HG02970 (cell line): Measurements from ENCODE around the gene SATB2.

Source experiments
- ATAC-seq: cut with Tn5 transposase; IDR thresholded peaks from one replicate; pipeline ENCODE4 v1.9.1; 2021; ENCODE audit warnings: mild to moderate bottlenecking, moderate library complexity, moderate number of reproducible peaks; ENCODE audit not compliant: unreplicated experiment, low FRiP score

The SATB2 gene

DNA sequence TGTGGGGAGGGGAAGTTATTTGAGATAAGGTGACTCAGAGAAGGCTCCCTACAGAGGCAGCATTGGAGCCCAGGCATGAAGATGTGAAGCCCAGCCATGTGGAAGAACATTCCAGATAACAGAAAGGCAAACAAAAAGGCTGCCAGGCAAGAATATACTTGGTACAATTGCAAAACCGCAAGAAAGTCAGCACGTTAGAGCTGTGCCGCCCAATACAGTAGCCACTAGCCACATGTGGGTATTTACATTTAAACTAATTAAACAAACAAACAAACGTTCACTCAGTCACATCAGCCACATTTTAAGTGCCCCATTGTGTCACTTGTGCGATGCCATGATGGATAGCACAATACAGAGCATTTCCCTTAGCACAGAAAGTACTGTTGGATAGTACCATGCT is 179.6 kb downstream of the SATB2 start:
- ATAC-seq, result no peak

- ATAC-seq, result no peak
These were observed 184.7 kb downstream of the SATB2 start for GRCh38 chr2:199273042-199273511.

- ATAC-seq, result no peak
These were observed 195.8 kb downstream of the SATB2 start for GRCh38 chr2:199261936-199262335.

GRCh38 chr2:199261239-199261638 is 196.5 kb downstream of the SATB2 start:
- ATAC-seq, result no peak

DNA sequence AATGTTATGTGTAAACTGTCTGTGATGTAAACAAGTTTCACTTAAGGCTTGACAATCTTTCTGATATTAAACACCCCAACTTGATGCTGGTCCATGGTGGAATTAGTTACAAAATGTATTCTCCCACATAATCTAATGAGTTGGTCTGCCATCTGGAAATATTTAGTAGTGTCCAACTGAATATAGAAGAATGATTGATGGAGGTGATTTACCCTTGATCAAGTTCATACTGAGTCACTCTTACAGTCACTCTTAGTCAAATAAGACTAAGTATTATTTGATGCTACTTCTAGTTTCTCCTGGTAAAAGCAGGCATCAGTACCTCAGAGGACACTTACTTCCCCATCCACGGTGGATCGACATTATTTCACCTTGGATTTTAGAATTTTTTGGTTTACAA is 198.1 kb downstream of the SATB2 start:
- ATAC-seq, result no peak

- no peak for ATAC-seq
These were observed 199.4 kb downstream of the SATB2 start for GRCh38 chr2:199258291-199258690.

DNA sequence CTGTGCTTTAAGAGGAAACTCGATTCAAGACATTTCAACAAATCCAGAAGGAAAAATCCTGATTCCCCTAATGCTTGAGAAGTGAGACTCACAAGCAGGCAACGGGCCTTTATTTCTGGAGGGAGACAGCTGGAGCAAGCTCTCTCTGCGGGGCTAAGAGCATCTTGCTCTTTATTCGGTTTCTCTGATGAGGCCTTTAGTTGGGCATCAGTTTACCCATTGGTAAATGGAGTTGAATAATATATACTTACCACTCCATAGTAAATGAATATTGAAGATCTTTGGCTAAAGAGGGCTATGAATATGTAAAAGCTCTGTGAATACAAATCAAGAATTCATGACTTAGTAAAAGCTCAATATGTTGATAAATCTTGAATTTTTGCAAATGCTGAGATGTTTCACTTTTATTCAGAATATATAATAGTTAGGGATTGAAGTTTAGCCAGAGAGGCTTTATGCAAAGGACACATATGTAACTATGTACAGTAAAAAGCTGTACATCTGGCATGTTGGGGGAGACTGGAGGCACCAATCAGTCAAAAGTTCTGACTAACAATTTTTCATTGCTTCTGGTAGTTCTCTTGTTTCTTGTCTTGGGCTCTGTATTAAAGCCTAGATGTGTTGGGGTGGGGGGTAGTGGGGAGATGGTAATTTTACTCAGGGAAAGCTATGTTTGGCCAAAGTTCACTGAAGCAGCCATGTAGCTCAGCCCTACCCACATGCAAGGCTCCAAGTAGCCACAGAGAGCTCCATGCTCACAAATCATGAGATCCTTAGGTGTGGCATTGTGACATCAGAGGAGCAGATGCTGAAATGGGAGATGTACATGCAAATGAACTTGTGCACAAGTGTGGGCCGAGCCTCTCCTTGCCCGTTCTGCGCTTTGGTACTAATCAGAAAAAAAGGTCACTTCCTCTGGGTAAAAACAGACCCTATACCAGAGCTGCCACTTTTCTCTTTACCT is 200.2 kb downstream of the SATB2 start:
- no peak for ATAC-seq

- no peak for ATAC-seq
These were observed 227.6 kb downstream of the SATB2 start for GRCh38 chr2:199230091-199230490.

GRCh38 chr2:199228887-199229819 is 228.6 kb downstream of the SATB2 start:
- ATAC-seq, result no peak

DNA sequence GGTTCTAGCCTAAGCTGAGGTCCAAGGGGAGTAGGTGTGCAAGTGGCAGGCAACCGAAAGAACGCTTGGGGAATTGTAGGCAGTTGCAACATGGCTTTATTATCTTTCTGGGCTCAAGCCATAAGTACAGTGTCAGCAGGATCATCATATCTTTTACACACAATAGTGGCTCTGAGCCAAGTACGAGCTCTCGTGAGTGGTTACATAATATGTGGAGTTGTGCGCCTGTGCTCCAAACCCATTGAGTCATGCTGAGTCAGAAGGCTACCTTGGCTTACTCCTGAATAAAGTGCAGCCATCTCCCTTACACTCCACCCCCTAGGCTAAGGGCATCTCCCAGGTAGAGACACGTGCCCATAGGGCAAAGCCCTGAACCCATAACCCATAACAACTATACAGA is 233.9 kb downstream of the SATB2 start:
- no peak for ATAC-seq

DNA sequence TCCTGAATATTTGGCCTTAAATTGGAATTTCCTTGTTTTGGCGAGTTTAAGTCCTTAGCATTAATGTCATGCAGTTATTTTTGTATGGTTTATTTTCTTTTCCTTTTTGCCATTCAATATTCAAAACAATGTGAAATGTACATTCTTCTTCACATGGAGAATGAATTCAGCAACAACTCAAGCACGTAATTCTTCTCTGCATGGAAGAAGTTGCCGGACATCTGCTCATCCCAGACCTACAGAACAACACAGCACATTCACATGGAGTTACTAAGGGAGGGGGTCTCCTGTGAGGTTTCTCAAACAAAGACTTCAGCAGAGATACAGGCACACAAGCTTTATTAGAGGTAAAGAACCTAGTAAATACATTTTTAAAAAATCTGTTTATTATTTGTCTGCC is 236.8 kb downstream of the SATB2 start:
- no peak for ATAC-seq

GRCh38 chr2:199219551-199219950 is 238.2 kb downstream of the SATB2 start:
- no peak for ATAC-seq
